Cardiac fibroblast (primary cell): Measurements from ENCODE around the gene NIT2.
A peak's percentile ranks its signal among the peaks of the same experiment; 100 is the strongest.

Source experiments
- DNase-seq, 2 donors: peaks; one replicate each; pipeline versions ENCODE4 v3.0.0 to v3.0.0-alpha.2; 2010; ENCODE audit warnings: low read depth in 2 of 2
- H3K4me3 ChIP-seq, 2 donors: replicated peaks in 1 of 2; 1 replicate in 1 of 2; 2 replicates in 1 of 2; pipeline ENCODE4 v1.5.1; 2011; ENCODE audit warnings: low read depth in 2 of 2, low read length in 2 of 2, mild to moderate bottlenecking in 2 of 2, moderate library complexity in 1 of 2
- CTCF ChIP-seq: IDR thresholded peaks from one replicate; pipeline ENCODE4 v1.5.1; 2011; ENCODE audit warnings: low read depth, mild to moderate bottlenecking, low read length, inconsistent platforms

The NIT2 gene

DNA sequence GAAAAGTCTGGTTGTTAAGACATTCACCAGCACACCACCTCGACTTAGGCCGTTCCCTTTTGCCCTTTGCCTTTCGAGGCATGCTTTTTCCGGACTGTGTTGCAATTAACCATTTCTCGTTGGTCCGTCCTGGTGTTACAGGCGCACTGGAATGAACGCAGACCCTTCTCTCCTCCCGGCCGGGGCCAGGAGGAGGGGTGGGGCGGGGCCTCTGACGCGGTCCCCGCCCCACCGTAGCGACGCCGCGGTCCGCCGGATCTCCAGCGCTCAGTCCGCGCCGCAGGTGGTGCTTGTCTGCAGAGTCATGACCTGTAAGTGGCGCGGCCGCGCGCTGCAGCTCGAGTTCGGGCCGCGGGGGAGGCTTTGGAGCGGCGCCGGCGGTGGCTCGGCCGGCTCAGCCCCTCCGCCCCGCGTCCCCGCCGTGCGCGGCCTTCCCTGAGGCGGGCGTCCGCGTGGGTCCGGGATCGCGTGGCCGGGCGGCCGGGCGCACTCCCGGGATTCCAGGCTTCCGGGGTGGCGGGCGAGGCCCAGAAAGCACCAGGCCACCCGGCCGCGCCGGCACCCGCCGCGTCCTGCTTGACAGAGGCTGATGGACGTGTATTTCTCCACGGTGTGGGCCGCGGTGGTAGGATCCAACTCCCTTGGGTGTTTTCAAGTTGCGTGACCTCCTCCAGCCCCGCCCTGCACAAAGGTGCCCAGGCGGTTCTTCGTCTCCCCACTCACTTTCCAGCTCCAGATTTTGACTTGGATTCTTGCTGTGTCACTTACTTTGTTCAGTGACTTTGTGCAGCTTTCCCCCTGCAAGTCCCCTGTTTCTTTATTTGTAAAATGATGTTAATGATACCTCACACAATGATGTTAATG, at the start of gene NIT2:
Gene NIT2, plus strand, starts transcription at position 270 of the 864 bp plus-strand sequence. Its CDS starts 35 bp downstream, at position 305.
- peak; percentile 72 to 84 for DNase-seq
- peak within 1 kb of the TSS; percentile 56 to 71 for H3K4me3 ChIP-seq
- TF ChIP-seq CTCF: no peak

DNA sequence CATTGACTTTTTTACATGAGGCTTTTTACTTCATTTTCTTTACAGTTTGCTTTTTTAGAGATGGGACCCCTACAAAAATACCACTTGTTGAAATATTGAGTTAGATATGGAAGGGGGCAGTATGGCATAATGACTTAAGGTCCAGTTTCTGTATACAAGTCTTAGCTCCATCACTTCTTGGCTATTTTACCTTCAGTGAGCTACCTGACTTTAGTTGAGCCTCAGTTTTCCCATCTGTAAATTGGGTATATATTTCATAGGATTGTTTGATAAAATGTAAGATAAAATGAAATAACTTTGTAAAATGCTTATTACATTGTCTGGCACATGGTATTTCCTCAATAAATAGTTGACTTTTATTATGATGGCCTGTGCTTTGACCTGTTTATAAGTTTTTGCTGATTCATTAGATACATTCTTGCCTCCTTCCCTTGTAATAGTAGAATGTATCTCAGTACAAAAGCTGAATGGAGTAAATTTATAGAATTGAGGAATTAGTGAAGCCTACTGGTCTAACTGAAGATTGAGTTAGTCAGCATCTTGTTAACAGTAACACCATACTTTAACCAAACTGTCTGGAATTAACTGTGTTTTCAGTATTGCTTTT, 46.2 kb upstream of the NIT2 start:
- H3K4me3 ChIP-seq: no peak overlapping the region
- no peak for TF ChIP-seq CTCF
- DNase-seq: no peak

DNA sequence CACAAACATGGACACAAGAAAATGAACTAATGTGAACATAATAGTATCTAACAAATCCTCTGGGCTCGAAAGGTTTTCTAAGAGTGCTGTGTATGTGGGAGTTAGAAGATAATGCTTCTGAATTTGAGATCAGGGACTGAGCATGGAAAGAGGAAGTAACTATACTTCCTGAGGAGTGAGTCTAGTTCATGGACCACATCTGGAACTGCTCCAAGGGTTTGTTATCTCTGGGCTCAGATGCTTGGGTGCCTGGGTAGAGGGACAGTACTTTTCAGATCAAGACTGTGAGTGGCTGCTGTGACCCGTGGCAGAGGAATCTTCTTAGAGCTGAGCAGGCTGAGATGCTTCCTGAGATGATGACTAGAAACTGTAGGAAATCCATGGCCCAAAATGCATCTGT, 45.2 kb upstream of the NIT2 start:
- DNase-seq: peak; percentile 14 to 33
- TF ChIP-seq CTCF: no peak
- H3K4me3 ChIP-seq: no peak overlapping the region

DNA sequence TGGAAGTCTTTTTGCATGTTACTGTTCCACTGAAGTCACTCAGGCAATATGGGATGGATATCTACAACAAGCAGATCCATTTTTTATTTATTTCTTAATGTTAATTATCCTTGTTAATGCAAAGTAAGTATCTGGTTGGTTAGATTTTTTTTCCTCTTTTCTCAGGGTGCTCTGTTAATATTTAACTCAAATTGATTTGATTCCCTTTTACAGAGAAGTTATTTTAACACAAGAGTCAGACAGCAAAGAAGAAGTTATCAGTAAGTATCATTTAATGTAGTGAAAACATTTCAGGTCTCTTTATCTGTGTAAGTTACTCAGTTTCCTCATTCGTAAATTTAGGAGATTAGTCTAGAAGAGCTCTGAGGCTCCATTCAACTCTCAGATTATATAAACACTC, 39.5 kb upstream of the NIT2 start:
- no peak for DNase-seq
- TF ChIP-seq CTCF: no peak
- no peak overlapping the region for H3K4me3 ChIP-seq

- no peak for TF ChIP-seq CTCF
- peak in 1 of 2 donors; percentile 73 for DNase-seq
Observed at GRCh38 chr3:100297784-100298183, 36.8 kb upstream of the NIT2 start.

GRCh38 chr3:100299016-100299415, 35.5 kb upstream of the NIT2 start:
- no peak for TF ChIP-seq CTCF
- DNase-seq: peak; percentile 29 to 74
- no peak overlapping the region for H3K4me3 ChIP-seq

More at GRCh38 chr3:100297784-100298183, 36.8 kb upstream of the NIT2 start:
- no peak overlapping the region for H3K4me3 ChIP-seq
